OCI-LY3 (cell line): ENCODE data around the gene TNFRSF19.

Experiments used
- H2AFZ ChIP-seq: fragments of 200-600, 300-600 bp; shearing (Covaris generic); 2 replicates; pipeline ENCODE4 v1.6.0; 2014; ENCODE audit warnings: antibody characterized with exemption, low read depth, low read length
- H3K27ac ChIP-seq: fragments of 200-600, 300-600 bp; sonication (generic); 2 replicates; pipeline ENCODE4 v1.5.1; 2014; ENCODE audit warnings: mild to moderate bottlenecking, low read length, moderate library complexity, mixed read lengths
- H3K27me3 ChIP-seq: fragments of 200-600, 300-600 bp; sonication (generic); 2 replicates; pipeline ENCODE4 v1.6.1; 2014; ENCODE audit warnings: low read depth, low read length, mixed read lengths
- H3K36me3 ChIP-seq: fragments of 200-600, 300-600 bp; sonication (generic); replicated peaks from 2 replicates; pipeline ENCODE3; 2014; ENCODE audit warnings: low read depth, low read length, mixed read lengths
- H3K4me1 ChIP-seq: fragments of 300-600, 200-600 bp; sonication (generic); 2 replicates; pipeline ENCODE4 v1.6.1; 2014; ENCODE audit warnings: low read length, mixed read lengths
- H3K4me2 ChIP-seq: fragments of 200-600, 300-600 bp; sonication (generic); 2 replicates; pipeline ENCODE4 v1.6.1; 2014; ENCODE audit warnings: low read length, mixed read lengths
- H3K4me3 ChIP-seq: fragments of 300-600, 200-600 bp; sonication (generic); 2 replicates; pipeline ENCODE4 v1.5.1; 2014; ENCODE audit warnings: antibody characterized with exemption, mild to moderate bottlenecking, low read length, moderate library complexity
- H3K79me2 ChIP-seq: fragments of 300-600, 200-600 bp; shearing (Covaris generic); 2 replicates; pipeline ENCODE4 v1.6.1; 2014; ENCODE audit warnings: mild to moderate bottlenecking, low read length, mixed read lengths
- H3K9ac ChIP-seq: fragments of 300-600, 200-600 bp; shearing (Covaris generic); 2 replicates; pipeline ENCODE4 v1.6.0; 2014; ENCODE audit warnings: mild to moderate bottlenecking, low read length, moderate library complexity
- H3K9me3 ChIP-seq: fragments of 200-600, 300-600 bp; shearing (Covaris generic); 2 replicates; pipeline ENCODE4 v1.6.1; 2014; ENCODE audit warnings: low read length, mixed read lengths; ENCODE audit not compliant: insufficient read depth
- H4K20me1 ChIP-seq: fragments of 200-600, 300-600 bp; sonication (generic); 2 replicates; pipeline ENCODE4 v1.6.1; 2016; ENCODE audit warnings: low read length, mixed read lengths; ENCODE audit not compliant: insufficient read depth
- CTCF ChIP-seq: fragments of 200-600, 300-600 bp; sonication (generic); IDR thresholded peaks from 2 replicates; pipeline ENCODE4 v1.5.1; 2014; ENCODE audit warnings: antibody characterized with exemption, low read length, low read depth
- EZH2phosphoT487 ChIP-seq: fragments of 200-600 bp; shearing (Covaris generic); IDR thresholded peaks from 2 replicates; pipeline ENCODE4 v1.6.1; 2018; ENCODE audit warnings: antibody characterized with exemption, mixed run types, low read depth

TNFRSF19 gene

DNA sequence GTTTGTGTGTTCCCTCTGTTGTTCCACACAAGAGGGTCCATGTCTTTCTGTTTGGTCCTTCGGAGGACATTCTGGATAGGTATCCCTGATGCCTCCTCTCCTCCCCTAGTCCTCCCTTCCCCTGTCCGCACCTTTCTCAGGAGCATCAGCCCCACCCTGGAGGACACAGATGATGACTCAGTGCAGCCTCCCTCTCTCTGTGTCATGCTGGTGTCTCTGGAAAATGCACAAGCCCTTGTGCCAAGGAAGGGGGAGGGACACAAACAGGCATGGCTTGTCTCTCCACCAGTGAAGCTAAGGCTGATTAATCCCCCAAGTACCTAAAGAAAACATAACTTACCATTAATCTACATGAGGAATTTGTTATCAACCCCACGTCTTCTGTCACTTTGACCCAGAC is 16.2 kb upstream of the TNFRSF19 start:
- Histone ChIP-seq H4K20me1 (no peaks in the 10 kb centered on the region), H3K27ac (no peak overlapping the region), H3K79me2 (no peaks in the 10 kb centered on the region), H3K27me3 (peaks cover 5% of the 10 kb centered on the region; the same call in 1 of the 2 replicates), H3K36me3 (no peaks in the 10 kb centered on the region), H3K4me3 (no peak overlapping the region), H3K9me3 (no peaks in the 10 kb centered on the region), H2AFZ (no peak overlapping the region), H3K4me2 (no peak overlapping the region), H3K9ac (no peak overlapping the region), H3K4me1 (no peaks in the 10 kb centered on the region)
- no peak for TF ChIP-seq EZH2phosphoT487
- no peak for TF ChIP-seq CTCF

- H3K9ac ChIP-seq: no peak overlapping the region
- no peak overlapping the region for H2AFZ ChIP-seq
- no peaks in the 10 kb centered on the region for H3K79me2 ChIP-seq
- H3K4me2 ChIP-seq: no peak overlapping the region
- no peaks in the 10 kb centered on the region for H3K4me1 ChIP-seq
- H3K27ac ChIP-seq: no peak overlapping the region
- H3K9me3 ChIP-seq: no peaks in the 10 kb centered on the region
- TF ChIP-seq CTCF (no peak), EZH2phosphoT487 (no peak)
- H3K4me3 ChIP-seq: no peak overlapping the region
- no peaks in the 10 kb centered on the region for H4K20me1 ChIP-seq
- peaks cover 5% of the 10 kb centered on the region; the same call in 1 of the 2 replicates for H3K27me3 ChIP-seq
- H3K36me3 ChIP-seq: no peaks in the 10 kb centered on the region
Observed at GRCh38 chr13:23557043-23557442, 13.2 kb upstream of the TNFRSF19 start.

GRCh38 chr13:23557733-23558132 is 12.5 kb upstream of the TNFRSF19 start:
- H3K27me3 ChIP-seq: peaks cover 5% of the 10 kb centered on the region; the same call in 1 of the 2 replicates
- no peak overlapping the region for H3K9ac ChIP-seq
- H3K4me3 ChIP-seq: no peak overlapping the region
- TF ChIP-seq CTCF (no peak), EZH2phosphoT487 (no peak)
- no peak overlapping the region for H2AFZ ChIP-seq
- no peak overlapping the region for H3K27ac ChIP-seq
- H4K20me1 ChIP-seq: no peaks in the 10 kb centered on the region
- no peaks in the 10 kb centered on the region for H3K79me2 ChIP-seq
- H3K4me2 ChIP-seq: no peak overlapping the region
- no peaks in the 10 kb centered on the region for H3K4me1 ChIP-seq
- no peaks in the 10 kb centered on the region for H3K9me3 ChIP-seq
- no peaks in the 10 kb centered on the region for H3K36me3 ChIP-seq

DNA sequence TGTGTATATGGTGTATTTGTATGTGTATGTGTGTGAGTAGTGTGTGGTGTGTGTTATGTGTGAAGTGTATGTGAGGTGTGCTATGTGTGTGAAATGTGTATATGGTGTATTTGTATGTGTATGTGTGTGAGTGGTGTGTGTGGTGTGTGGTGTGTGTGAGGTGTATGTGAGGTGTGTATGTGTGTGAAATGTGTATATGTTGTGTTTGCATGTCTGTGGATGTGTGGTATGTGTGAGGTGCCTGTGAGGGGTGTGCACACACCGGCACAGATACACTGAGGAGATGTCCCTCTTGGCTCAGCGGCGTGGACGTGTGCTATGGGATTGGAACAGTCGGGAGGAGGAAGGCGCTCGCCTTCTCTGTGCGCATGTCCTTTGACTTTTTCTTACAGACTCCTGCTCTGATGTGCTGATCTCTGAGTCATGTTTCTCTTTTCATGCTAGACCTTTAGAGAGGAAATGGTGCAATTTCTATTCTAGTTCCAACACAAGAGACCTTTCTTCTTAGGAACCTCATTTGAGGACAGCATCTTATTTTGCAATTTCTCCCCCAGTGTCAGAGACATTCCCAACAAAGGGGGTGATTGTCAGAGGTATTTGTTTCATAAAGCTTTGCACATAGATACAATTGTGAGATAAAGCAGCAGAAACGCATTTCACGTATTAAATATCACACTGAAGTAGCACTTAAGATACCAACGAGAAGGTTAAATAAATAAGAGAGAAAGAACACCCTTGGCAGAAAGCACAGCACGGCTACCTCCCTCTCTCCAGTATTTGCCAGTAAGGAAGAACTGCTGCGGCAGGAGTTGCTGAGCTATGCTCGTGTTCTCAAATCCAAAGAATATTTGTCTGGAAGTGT is 11.3 kb upstream of the TNFRSF19 start:
- peaks cover 13% of the 10 kb centered on the region for H3K27me3 ChIP-seq
- no peak overlapping the region for H3K9ac ChIP-seq
- no peak overlapping the region for H3K4me3 ChIP-seq
- H3K9me3 ChIP-seq: no peaks in the 10 kb centered on the region
- no peaks in the 10 kb centered on the region for H4K20me1 ChIP-seq
- H3K4me2 ChIP-seq: no peak overlapping the region
- H3K4me1 ChIP-seq: no peaks in the 10 kb centered on the region
- no peaks in the 10 kb centered on the region for H3K79me2 ChIP-seq
- H2AFZ ChIP-seq: no peak overlapping the region
- H3K36me3 ChIP-seq: no peaks in the 10 kb centered on the region
- no peak overlapping the region for H3K27ac ChIP-seq
- TF ChIP-seq CTCF (no peak), EZH2phosphoT487 (no peak)
